LNCAP (cell line): ENCODE measurements around the gene HSPA8.

Experiments used
- CTCF ChIP-seq: fragments of 450-650 bp; IDR thresholded peaks from 2 replicates; pipeline ENCODE4 v1.5.1; 2017; ENCODE audit warnings: mild to moderate bottlenecking

Gene HSPA8

DNA sequence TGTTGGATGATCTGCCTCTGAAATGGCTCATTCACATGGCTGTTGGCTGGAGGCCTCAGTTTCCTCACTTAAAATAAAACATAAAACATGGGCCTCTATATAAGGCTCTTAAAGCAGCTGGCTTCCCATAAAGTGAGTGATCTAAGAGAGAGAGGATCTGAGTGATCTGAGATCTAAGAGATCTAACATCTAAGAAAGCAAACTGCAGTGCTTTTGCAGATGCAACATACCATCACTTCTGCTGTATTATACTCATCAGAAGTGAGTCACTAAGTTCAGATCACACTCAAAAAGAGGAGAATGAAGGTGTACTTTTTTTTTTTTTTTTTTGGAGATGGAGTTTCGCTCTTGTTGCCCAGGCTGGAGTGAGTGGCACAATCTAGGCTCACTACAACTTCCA, 18.1 kb upstream of the HSPA8 start:
- no peak for TF ChIP-seq CTCF

DNA sequence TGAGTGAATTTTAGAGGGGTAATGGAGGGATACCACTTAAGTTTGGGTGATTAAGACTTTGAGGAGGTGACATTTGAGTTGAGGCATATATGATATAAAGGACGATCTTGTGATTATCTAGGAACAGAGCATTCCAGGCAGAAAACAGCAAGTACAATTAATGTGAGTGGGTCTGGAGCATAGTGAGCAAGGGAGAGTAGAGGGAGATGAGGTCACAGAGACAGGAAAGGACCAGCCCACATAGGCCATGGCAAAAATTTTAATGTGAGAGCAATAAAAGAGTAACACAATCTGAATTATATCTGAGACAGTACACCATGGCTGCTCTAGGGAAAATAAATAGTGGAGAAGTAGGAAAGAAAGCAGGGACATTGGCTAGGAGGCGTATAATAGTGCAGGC, 14.5 kb upstream of the HSPA8 start:
- no peak for TF ChIP-seq CTCF

DNA sequence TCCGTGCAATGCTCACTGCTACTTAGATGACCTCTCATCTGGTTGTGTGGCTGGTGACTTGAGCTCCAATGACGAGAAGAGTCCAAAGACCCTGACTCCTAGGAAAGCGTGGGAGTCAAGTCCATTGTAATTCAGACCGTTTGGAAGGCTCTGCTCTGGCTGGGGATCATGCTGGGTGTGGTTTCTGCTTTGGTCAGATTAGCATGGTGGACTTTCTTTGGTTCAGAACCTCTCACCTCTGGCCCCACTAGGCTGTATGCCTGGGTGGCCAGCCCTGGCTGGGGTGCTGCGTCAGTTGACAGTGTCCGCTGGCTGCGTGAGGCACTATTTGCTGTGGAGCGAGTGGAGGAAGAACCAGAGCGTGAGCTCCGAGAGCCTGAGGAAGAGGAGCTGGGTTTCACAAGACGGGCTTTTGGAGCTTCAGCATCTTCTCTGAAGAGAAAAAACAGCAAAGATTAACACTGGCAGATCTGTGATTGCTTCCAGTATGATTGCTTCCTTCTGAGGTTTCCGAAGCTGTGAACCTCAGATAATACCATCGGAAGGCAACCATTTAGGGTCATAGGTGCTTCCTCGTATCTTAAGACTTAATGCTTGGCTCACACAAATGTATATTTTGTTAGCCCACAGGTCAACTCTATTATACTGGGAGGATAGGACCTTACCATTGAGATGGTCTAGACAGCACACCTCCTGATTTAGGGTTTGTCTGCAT, 11.6 kb upstream of the HSPA8 start:
- no peak for TF ChIP-seq CTCF

DNA sequence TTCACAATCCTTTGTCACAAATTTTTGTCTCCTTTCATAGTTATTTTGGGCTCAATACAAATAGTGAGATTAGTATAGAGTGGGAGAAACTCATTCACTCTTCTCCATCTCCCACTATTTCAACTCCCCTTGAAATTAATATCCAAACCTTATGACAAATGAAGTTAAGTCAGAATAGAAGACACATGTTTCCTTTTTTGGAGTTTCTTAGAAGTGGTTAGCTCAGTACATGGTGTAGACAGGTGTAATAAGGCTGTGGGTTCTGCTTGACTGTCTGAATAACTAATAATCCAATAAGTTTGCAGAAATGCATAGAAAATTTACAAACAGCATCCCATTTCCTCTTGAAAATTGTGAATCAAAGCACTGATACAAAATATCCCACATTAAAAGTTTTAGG, 10.8 kb upstream of the HSPA8 start:
- no peak for TF ChIP-seq CTCF

DNA sequence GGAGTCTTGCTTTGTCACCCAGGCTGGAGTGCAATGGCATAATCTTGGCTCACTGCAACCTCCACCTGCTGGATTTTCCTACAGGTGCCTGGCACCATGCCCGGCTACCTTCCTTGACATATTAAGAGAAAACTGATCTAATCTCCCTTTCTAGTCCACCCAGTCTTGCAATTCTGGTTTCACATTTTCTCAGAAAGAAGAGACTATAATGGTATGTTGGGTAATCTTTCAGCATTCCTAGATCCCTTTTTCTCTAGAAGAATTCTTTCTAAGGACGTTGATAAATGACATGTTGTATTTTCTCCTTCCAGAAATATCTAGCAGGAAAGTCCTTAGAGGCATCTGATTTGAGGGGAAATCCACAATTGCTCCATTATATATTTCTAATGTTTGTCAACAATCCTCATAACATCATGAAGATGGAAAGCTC, 10.4 kb upstream of the HSPA8 start:
- TF ChIP-seq CTCF = no peak

DNA sequence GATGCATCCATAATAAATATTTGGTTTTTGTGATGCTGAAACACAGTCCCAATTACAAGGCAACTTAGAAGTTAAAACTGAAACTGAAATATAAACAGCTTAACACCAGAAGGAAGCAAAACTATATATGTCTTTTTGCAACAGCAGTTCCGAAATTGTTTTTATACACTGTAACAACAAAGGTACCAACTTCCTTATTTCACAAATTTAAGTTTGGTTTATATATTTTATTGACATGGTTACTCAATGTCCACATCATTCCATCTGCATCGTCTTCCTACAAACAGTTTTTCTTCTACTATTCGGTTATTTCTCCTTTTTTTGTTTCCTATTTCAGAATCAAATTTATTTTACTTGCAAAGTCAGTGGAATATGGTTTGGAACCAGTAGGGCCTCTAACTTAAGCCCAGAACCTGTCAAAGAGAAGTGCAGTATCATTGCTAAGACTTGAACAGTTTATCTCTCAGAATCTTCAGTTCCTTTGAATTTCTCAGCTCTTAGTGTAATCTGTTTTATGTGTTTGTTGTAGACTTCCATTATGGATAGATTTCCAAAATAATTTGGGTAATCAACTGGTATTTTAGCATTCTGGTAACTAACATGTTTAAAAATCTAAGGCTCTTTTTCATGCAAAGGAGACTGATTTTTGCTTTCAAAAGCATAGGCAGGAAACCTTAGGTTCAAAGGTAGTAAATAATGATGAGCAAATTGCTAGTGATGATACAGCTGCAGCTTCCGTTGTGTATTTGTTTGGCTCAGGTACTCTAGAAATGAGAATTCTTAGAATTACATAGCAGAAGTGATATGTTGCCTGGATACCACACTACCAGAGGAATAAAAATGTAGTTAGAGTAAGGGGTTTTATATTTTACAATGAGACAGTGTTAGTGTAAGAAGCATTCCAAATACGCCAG, 8.2 kb upstream of the HSPA8 start:
- TF ChIP-seq CTCF = no peak

GRCh38 chr11:123065621-123066020, 3.7 kb upstream of the HSPA8 start:
- no peak for TF ChIP-seq CTCF
